ENCODE results near the gene FIBCD1. TPM values are rescaled to one million over a fixed set of nuclear protein-coding genes. Genes with fewer than 3 reads are reported as not detected.

The FIBCD1 gene
- total RNA-seq, 4 donors from 2014 or later = 0.40 to 0.83 (median 0.42) TPM; not detected in 1

DNA sequence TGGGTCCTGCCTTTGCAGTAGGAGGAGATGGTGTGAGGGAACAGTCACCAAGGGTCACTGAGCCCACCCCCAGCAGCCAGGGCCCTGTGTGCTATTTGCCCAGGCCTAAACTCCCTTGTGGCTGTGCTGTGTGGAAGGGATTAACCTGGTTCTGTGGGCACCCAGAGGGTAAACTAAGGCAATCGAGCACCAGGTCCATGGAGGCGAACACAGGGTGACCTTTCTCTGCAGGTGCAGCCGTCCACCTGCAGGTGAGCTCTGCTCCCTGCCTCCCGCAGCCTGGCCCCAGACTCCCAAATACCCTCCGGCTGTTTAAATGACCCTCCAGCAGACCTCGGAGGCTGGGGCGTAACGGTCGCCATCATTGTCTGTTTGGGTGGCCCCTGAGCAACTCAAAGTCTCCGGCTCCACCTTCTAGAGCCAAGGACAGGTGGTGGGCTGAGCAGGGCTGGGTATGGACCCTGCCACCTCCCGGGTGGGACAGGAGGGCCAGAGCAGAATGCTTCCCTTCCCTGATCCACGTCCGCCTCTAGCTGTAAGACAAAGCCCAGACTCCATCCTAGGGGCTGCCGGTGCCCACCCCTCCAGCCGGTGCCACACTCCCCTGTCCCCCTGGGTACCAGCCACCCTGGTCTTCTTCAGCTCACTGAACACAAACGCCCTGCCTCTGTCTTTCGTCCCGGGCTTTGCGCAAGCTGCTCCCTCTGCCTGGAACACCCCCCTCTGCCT lies 34.1 kb upstream of the FIBCD1 start:
- H3K4me3 ChIP-seq = no peak overlapping the region
- intact Hi-C loops (cut with DNase I) = no loop called here
- no peak for DNase-seq (ENCODE audit: extremely low spot score)
- no peaks in the 10 kb centered on the region for H3K9me3 ChIP-seq
- H3K36me3 ChIP-seq = no peaks in the 10 kb centered on the region
- no peak overlapping the region for H3K27ac ChIP-seq (replicated peaks in 1 of 4)
- TF ChIP-seq POLR2AphosphoS5 (IDR thresholded peaks at IDR 0.05) (no peak), POLR2A (IDR thresholded peaks at IDR 0.05; ENCODE audit: low read depth) (no peak), EP300 (IDR thresholded peaks at IDR 0.05) (no peak)
- TF ChIP-seq, protein P1, sequence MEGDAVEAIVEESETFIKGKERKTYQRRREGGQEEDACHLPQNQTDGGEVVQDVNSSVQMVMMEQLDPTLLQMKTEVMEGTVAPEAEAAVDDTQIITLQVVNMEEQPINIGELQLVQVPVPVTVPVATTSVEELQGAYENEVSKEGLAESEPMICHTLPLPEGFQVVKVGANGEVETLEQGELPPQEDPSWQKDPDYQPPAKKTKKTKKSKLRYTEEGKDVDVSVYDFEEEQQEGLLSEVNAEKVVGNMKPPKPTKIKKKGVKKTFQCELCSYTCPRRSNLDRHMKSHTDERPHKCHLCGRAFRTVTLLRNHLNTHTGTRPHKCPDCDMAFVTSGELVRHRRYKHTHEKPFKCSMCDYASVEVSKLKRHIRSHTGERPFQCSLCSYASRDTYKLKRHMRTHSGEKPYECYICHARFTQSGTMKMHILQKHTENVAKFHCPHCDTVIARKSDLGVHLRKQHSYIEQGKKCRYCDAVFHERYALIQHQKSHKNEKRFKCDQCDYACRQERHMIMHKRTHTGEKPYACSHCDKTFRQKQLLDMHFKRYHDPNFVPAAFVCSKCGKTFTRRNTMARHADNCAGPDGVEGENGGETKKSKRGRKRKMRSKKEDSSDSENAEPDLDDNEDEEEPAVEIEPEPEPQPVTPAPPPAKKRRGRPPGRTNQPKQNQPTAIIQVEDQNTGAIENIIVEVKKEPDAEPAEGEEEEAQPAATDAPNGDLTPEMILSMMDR (IDR thresholded peaks at IDR 0.05) = no peak
- no peaks in the 10 kb centered on the region for H3K4me1 ChIP-seq
- H3K27me3 ChIP-seq = peaks cover 0 to 46% (median 5%) of the 10 kb centered on the region in 4 donors
- 74% methylated on average over 12 of the region's 19 CpGs for WGBS

DNA sequence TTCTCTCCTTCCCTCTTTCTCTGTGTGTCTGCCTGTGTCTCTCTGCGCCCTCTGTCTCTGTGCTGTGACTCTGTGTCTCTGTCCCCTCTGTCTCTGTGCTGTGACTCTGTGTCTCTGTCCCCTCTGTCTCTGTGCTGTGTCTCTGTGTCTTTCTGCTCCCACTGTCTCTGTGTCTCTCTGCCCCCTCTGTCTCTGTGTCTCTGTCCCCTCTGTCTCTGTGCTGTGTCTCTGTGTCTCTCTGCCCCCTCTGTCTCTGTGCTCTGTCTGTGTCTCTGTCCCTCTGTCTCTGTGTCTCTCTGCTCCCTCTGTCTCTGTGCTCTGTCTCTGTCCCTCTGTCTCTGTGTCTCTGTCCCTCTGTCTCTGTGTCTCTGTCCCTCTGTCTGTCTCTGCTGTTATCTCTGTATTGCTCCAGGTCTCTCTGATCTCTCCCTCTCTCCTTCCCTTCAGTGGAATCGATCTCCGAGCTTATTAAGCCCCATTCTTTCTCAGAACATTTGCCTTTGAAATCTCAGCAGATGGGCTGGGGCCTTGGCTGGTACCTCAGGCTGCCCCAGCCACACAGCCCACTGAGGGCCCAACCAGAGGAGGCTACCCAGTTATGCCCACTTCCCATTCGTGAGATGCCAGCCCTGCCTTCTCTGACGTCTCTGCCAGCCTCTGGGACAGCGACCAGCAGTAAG lies 33.4 kb upstream of the FIBCD1 start:
- WGBS = 75% methylated on average over 5 of the region's 6 CpGs
- intact Hi-C loops (cut with DNase I) = no loop called here
- no peaks in the 10 kb centered on the region for H3K4me1 ChIP-seq
- DNase-seq (ENCODE audit: extremely low spot score) = no peak
- TF ChIP-seq EP300 (IDR thresholded peaks at IDR 0.05) (no peak), POLR2AphosphoS5 (IDR thresholded peaks at IDR 0.05) (no peak), POLR2A (IDR thresholded peaks at IDR 0.05; ENCODE audit: low read depth) (no peak)
- TF ChIP-seq, protein P1 (IDR thresholded peaks at IDR 0.05) = no peak
- H3K27ac ChIP-seq (replicated peaks in 1 of 4) = no peak overlapping the region
- H3K27me3 ChIP-seq = peaks cover 0 to 39% (median 5%) of the 10 kb centered on the region in 4 donors
- no peaks in the 10 kb centered on the region for H3K9me3 ChIP-seq
- H3K36me3 ChIP-seq = no peaks in the 10 kb centered on the region
- no peak overlapping the region for H3K4me3 ChIP-seq

DNA sequence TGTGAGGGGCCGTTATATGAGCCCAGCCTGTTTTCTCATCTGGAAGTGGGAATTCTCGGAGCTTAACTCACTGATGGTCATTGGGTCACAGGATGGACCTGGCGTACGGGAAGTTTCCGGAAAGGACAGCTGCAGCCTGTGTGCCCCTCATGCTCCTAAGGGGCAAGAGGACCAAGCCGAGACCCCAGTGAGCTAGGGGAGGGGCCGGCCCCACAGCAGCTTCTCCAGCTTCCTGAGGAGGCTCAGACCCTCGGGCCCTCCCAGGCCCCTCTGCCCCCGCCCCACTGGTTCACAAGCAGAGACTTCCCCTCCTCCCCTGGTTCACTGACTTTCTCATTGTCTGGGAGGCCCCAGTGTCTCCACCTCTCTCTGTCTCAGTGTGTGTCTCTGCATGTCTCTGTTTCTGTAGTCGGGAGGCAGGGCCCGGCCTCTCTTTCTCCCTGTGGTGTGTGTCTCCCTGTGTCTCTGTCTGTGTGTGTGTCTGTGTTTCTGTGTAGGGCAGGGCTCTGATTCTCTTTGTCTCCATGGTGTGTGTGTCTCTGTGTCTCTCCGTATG lies 32.3 kb upstream of the FIBCD1 start:
- DNase-seq (ENCODE audit: extremely low spot score) = no peak

DNA sequence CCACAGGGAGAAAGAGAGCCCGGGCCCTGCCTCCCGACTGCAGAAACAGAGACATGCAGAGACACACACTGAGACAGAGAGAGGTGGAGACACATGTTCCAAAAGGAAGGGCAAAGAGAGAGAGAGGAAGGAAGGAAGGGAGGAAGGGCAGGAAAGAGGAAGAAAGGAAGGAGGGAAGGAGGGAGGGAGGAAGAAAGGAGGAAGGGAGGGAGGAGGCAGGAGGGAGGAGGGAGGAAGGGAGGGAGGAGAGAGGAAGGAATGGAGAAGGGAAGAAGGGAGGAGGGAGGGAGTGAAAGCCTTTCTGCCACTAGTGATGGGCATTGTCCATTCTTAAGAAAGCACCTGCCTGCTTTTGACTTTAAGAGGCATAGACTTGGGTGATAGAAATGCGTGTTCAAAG lies 31.8 kb upstream of the FIBCD1 start:
- 80% methylated on average over 3 of the region's 3 CpGs for WGBS
- no peak for DNase-seq (ENCODE audit: extremely low spot score)
- Histone ChIP-seq H3K9me3 (no peaks in the 10 kb centered on the region), H3K4me1 (no peaks in the 10 kb centered on the region), H3K27me3 (peaks cover 0 to 37% (median 5%) of the 10 kb centered on the region in 4 donors), H3K36me3 (no peaks in the 10 kb centered on the region), H3K27ac (replicated peaks in 1 of 4) (no peak overlapping the region), H3K4me3 (no peak overlapping the region)
- TF ChIP-seq POLR2AphosphoS5 (IDR thresholded peaks at IDR 0.05) (no peak), POLR2A (IDR thresholded peaks at IDR 0.05; ENCODE audit: low read depth) (no peak), EP300 (IDR thresholded peaks at IDR 0.05) (no peak)
- TF ChIP-seq, protein P1 (IDR thresholded peaks at IDR 0.05) = no peak
- intact Hi-C loops (cut with DNase I) = no loop called here

More for the DNA sequence above, 32.3 kb upstream of the FIBCD1 start:
- Histone ChIP-seq H3K27ac (replicated peaks in 1 of 4) (no peak overlapping the region), H3K4me3 (no peak overlapping the region), H3K27me3 (peaks cover 0 to 37% (median 5%) of the 10 kb centered on the region in 4 donors), H3K4me1 (no peaks in the 10 kb centered on the region), H3K36me3 (no peaks in the 10 kb centered on the region), H3K9me3 (no peaks in the 10 kb centered on the region)
- intact Hi-C loops (cut with DNase I) = no loop called here
- 58% methylated on average over 7 of the region's 12 CpGs for WGBS
- TF ChIP-seq, protein P1 (IDR thresholded peaks at IDR 0.05) = no peak
